ENCODE measurements around the gene SYT1. TPM values are rescaled to one million over a fixed set of nuclear protein-coding genes. Genes with fewer than 3 reads are reported as not detected.

The SYT1 gene
- total RNA-seq, 1 experiment from 2014 or later: 44.9 TPM

- TF ChIP-seq ATF3 (IDR thresholded peaks at IDR 0.05): peak; percentile 78
- TF ChIP-seq MAX (IDR thresholded peaks at IDR 0.05): peak; percentile 33; the same call in 1 of the 2 replicates
Observed at GRCh38 chr12:78914859-78915331, 50.3 kb downstream of the SYT1 start (continued).

- Histone ChIP-seq H3K9me3 (ENCODE audit: control insufficient read depth in 1 of 2, insufficient read depth in 1 of 2, low read depth in 1 of 2, low read length in 2 of 2) (no peaks in the 10 kb centered on the region), H3K36me3 (ENCODE audit: control insufficient read depth in 1 of 2, insufficient read depth in 2 of 2, low read length in 2 of 2) (peaks cover 0 to 4% of the 10 kb centered on the region in 2 experiments; a peak in 1 of 4 replicates), H3K9me2 (ENCODE audit: insufficient read depth) (no peaks in the 10 kb centered on the region; the same call in 1 of the 2 replicates), H2AFZ (ENCODE audit: low read depth, low read length, poor library complexity, severe bottlenecking) (peak overlapping the region; percentile 65), H3K4me1 (ENCODE audit: control insufficient read depth in 1 of 2, insufficient read depth in 2 of 2, low read length in 2 of 2) (peaks cover 43 to 65% of the 10 kb centered on the region in 2 experiments), H3K27me3 (ENCODE audit: insufficient read depth, low read length) (no peaks in the 10 kb centered on the region), H3K9ac (ENCODE audit: low read length) (peak overlapping the region; percentile 48), H3K4me3 (replicated peaks in 1 of 2; ENCODE audit: low read depth in 1 of 2, low read length in 2 of 2) (peak overlapping the region in 1 of 2 experiments; percentile 19; a peak in 2 of 4 replicates), H4K20me1 (ENCODE audit: insufficient read depth) (no peaks in the 10 kb centered on the region), H3K4me2 (ENCODE audit: low read length) (peak overlapping the region; percentile 76), H3K79me2 (ENCODE audit: insufficient read depth, low read length) (peaks cover 41% of the 10 kb centered on the region), H3K27ac (ENCODE audit: low read depth, low read length) (peak overlapping the region; percentile 69)
- CTCF ChIA-PET: no interaction called here
- DNase-seq (ENCODE audit: low read depth, low spot score) (peak; percentile 84), ATAC-seq (peak; percentile 88)
- POLR2A ChIA-PET: interaction anchor here (1.2 to 2.7 kb wide), 2 partner anchors 12 to 28 kb away, joined by 6 to 10 read pairs; no protein-coding TSS in a partner anchor
- intact Hi-C loops (cut with micrococcal nuclease): no loop called here
- RAD21 ChIA-PET (ENCODE audit: low non-redundant PET in 1 of 2, low total read pairs in 2 of 2, uncharacterized antibody in 2 of 2, unreplicated experiment in 2 of 2): no interaction called here
- BruUV-seq (replicated peaks): TSS peak; percentile 82
- TF ChIP-seq SP1 (IDR thresholded peaks at IDR 0.05; ENCODE audit: low read depth) (peak; percentile 63), ATF3 (IDR thresholded peaks at IDR 0.05) (no peak; the same call in 1 of the 2 replicates), FOSL1 (IDR thresholded peaks at IDR 0.05; ENCODE audit: low read depth) (peak; percentile 82), REST (IDR thresholded peaks at IDR 0.05; ENCODE audit: low read depth) (no peak), MAX (IDR thresholded peaks at IDR 0.05) (peak; percentile 9; the same call in 1 of the 2 replicates), POLR2A (IDR thresholded peaks at IDR 0.05; ENCODE audit: borderline replicate concordance, extremely low read depth, insufficient read depth, insufficient read length) (no peak), JUND (IDR thresholded peaks at IDR 0.05) (peak; percentile 83), EZH2phosphoT487 (IDR thresholded peaks at IDR 0.05; ENCODE audit: borderline replicate concordance) (no peak), RAD21 (IDR thresholded peaks at IDR 0.05; ENCODE audit: low read depth) (no peak), CBX3 (IDR thresholded peaks at IDR 0.05; ENCODE audit: low read depth) (peak; percentile 62), SRF (IDR thresholded peaks at IDR 0.05; ENCODE audit: low read depth) (no peak), ZNF274 (IDR thresholded peaks at IDR 0.05; ENCODE audit: low read depth, low read length) (no peak), POLR2AphosphoS5 (IDR thresholded peaks at IDR 0.05; ENCODE audit: low read depth, low read length) (0 out of 2 replicates have a peak, but pooled peaks have one; percentile 27), EGR1 (IDR thresholded peaks at IDR 0.05; ENCODE audit: low read depth) (peak; percentile 26), ELF1 (IDR thresholded peaks at IDR 0.05; ENCODE audit: borderline replicate concordance, low read depth) (no peak), ZBTB33 (IDR thresholded peaks at IDR 0.05; ENCODE audit: extremely low read depth, insufficient replicate concordance, low read length) (no peak), ZFX (IDR thresholded peaks at IDR 0.05) (no peak), YY1 (IDR thresholded peaks at IDR 0.05; ENCODE audit: extremely low read depth, insufficient replicate concordance, low read depth, low read length) (no peak), SIN3A (IDR thresholded peaks at IDR 0.05; ENCODE audit: low read depth) (peak; percentile 38; the same call in 1 of the 2 replicates)
Observed at GRCh38 chr12:78916845-78917480, 52.4 kb downstream of the SYT1 start.

Measured in HCT116 (cell line).